Urinary bladder (tissue), 4 donors: ENCODE measurements around the gene NKD2. TPM values are rescaled to one million over a fixed set of nuclear protein-coding genes. Genes with fewer than 3 reads are reported as not detected.
"Not testable (repeated sequence)": the region's sequence is repeated elsewhere in the genome, so short reads cannot be mapped to it uniquely, and the experiment has no call there.

Experiments
- DNase-seq: peaks from one replicate; pipeline ENCODE4 v3.0.0-alpha.2; 2015; ENCODE audit errors: extremely low spot score
- H3K27ac ChIP-seq: one replicate; pipeline ENCODE4 v1.5.1; 2013; ENCODE audit warnings: low read depth, mild to moderate bottlenecking, moderate library complexity
- H3K36me3 ChIP-seq: one replicate; pipeline ENCODE4 v1.6.1; 2013; ENCODE audit warnings: mild to moderate bottlenecking, moderate library complexity; ENCODE audit not compliant: insufficient read depth
- H3K4me1 ChIP-seq: one replicate; pipeline ENCODE4 v1.6.1; 2013; ENCODE audit warnings: mild to moderate bottlenecking, moderate library complexity; ENCODE audit not compliant: insufficient read depth
- H3K4me3 ChIP-seq: one replicate; pipeline ENCODE4 v1.5.1; 2013; ENCODE audit warnings: low read depth, low read length
- WGBS: extraction: QIAGEN DNeasy Blood & Tissue Kit; methylation state at CpG from one replicate; pipeline ENCODE4 v1.1.7; 2013; 5-methylcytosine and 5-hydroxymethylcytosine counted together
- polyA plus RNA-seq: library from polyadenylated mRNA; stranded (reverse); fragments of 200-250 nt; gene quantifications from one replicate; pipeline ENCODE4 v1.2.3, GENCODE V29; 2013
- total RNA-seq: library from RNA; depleted of rRNA; stranded (reverse); fragments of >200 nt; gene quantifications from one replicate; pipeline ENCODE4 v1.2.3, GENCODE V29; 2014
- donor health status: healthy with polysubstance abuse.
- donor health status: healthy.

Gene NKD2
- total and polyA plus RNA-seq, 2 donors, result 1.3 to 7.5 TPM

DNA sequence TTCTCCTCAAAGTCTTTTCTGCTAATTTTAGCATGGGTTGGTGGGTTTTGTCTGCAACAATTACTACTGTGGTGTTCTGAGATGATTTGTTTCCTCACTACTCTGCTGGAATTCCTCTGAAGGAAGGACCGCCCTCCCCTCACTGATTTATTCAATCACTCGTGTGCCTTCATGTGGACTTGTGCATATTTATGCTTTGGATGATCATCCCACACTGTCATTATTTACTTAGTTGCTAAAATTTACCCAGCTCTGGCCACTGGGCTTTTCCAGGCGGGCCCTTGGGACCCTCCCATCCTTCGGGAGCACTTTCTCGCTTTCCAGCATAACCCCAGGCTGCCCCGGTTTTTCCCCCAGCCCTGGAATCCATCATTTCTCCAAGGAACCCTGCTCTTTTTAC is 41.7 kb upstream of the NKD2 start:
- no peak overlapping the region for H3K4me3 ChIP-seq
- H3K4me1 ChIP-seq, result no peaks in the 10 kb centered on the region
- H3K36me3 ChIP-seq, result no peaks in the 10 kb centered on the region
- H3K27ac ChIP-seq, result no peak overlapping the region
- WGBS, result 81% methylated on average over 6 of the region's 6 CpGs
- DNase-seq, result no peak

- Histone ChIP-seq H3K27ac (no peak overlapping the region), H3K4me3 (no peak overlapping the region), H3K4me1 (no peaks in the 10 kb centered on the region), H3K36me3 (no peaks in the 10 kb centered on the region)
- WGBS, result 49% methylated on average over 6 of the region's 6 CpGs
- no peak for DNase-seq
Measured at GRCh38 chr5:968881-969280, 39.7 kb upstream of the NKD2 start.

- no peaks in the 10 kb centered on the region for H3K4me1 ChIP-seq
- DNase-seq, result no peak
- no peak overlapping the region for H3K27ac ChIP-seq
Measured at GRCh38 chr5:969408-969839, 39.2 kb upstream of the NKD2 start.

GRCh38 chr5:972575-972974 is 36.0 kb upstream of the NKD2 start:
- not testable (repeated sequence) for H3K4me3 ChIP-seq, DNase-seq, H3K4me1 ChIP-seq, H3K27ac ChIP-seq, H3K36me3 ChIP-seq
- 90% methylated on average over 2 of the region's 2 CpGs for WGBS

More at GRCh38 chr5:969408-969839, 39.2 kb upstream of the NKD2 start:
- Histone ChIP-seq H3K4me3 (no peak overlapping the region), H3K36me3 (no peaks in the 10 kb centered on the region)
- WGBS, result 50% methylated on average over 14 of the region's 14 CpGs

- 95% methylated on average over 29 of the region's 29 CpGs for WGBS
- Histone ChIP-seq H3K36me3 (no peaks in the 10 kb centered on the region), H3K27ac (no peak overlapping the region), H3K4me3 (no peak overlapping the region), H3K4me1 (no peaks in the 10 kb centered on the region)
- no peak for DNase-seq
Measured at GRCh38 chr5:976849-977751, 31.5 kb upstream of the NKD2 start.

DNA sequence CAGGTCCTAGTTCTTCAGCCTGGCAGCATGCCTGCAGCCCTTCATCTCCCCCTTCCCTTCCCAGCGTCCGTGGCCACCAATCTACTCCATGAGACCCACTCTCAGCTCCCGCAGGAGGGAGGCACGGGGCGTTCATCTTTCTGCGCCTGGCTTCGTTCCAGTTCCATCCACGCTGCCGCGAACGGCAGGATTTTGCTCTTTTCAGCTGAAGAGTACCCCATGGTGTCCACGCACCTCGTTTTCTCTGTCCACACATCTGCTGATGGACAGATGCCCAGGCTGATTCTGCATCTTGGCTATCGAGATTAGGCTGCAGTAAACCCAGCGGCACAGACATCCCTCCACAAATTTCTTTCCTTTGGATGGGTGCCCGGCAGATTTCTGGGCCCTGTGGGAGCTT is 30.5 kb upstream of the NKD2 start:
- H3K4me1 ChIP-seq, result no peaks in the 10 kb centered on the region
- no peaks in the 10 kb centered on the region for H3K36me3 ChIP-seq
- no peak overlapping the region for H3K27ac ChIP-seq
- WGBS, result 52% methylated on average over 16 of the region's 16 CpGs
- DNase-seq, result no peak
- no peak overlapping the region for H3K4me3 ChIP-seq

DNA sequence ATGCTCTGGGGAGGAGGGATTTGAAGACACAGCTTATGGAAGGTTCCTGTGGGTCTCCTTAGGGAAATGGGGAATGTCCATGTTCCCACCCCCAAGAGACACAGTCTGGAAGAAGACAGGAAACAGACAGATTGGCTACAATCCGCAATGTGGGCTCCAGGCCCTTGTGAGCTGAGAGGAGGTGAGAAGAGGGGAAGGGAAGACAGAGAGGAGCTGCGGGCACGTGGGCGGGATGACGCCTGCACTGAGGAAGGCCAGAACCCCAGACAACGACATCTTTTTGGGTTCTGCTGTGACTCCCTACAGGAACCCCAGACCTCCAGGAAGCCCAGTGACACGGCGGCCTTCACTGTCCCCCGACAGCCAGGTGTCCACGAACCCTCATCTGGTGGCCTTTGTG is 29.9 kb upstream of the NKD2 start:
- no peaks in the 10 kb centered on the region for H3K36me3 ChIP-seq
- no peak overlapping the region for H3K27ac ChIP-seq
- WGBS, result 80% methylated on average over 10 of the region's 10 CpGs
- H3K4me3 ChIP-seq, result no peak overlapping the region
- DNase-seq, result no peak
- H3K4me1 ChIP-seq, result no peaks in the 10 kb centered on the region

DNA sequence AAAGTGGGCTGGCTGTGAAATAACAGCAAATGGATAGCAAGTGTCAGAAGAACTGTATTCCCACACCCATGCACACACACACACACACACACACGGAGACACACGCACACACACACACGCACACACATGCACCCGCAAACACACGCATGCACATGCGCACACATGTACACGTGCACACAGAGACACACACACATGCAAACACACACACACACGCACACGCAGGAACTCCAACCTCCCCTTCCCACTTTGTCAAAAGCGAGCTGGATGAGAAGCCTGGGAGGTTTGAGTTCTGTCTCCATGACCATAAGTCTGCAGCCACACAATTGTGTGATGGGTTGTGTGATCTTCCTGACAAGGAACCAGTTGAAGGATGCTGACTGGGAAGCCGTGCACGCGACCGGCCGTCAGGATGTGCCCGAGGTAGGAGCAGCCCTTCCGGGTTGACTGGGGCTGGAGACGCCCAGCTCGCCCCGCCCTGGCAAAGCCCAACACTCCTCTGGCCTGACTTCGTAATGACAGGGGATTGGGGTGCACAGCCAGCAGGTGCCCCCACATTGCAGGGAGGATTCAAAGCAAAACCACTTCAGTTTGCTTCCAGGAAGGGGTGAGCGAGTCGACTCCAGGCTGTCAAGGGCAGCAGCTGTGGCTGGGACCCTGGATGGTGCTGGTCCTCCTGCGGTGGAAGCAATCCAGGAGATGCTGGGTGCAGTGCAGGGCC is 29.3 kb upstream of the NKD2 start:
- DNase-seq, result no peak
- H3K27ac ChIP-seq, result no peak overlapping the region
- H3K4me1 ChIP-seq, result no peaks in the 10 kb centered on the region
- no peaks in the 10 kb centered on the region for H3K36me3 ChIP-seq
- 94% methylated on average over 24 of the region's 24 CpGs for WGBS
- H3K4me3 ChIP-seq, result no peak overlapping the region

- Histone ChIP-seq H3K27ac (no peak overlapping the region), H3K4me3 (no peak overlapping the region), H3K4me1 (no peaks in the 10 kb centered on the region), H3K36me3 (no peaks in the 10 kb centered on the region)
- WGBS, result 81% methylated on average over 17 of the region's 17 CpGs
- no peak for DNase-seq
Measured at GRCh38 chr5:980001-980588, 28.5 kb upstream of the NKD2 start.

- DNase-seq, result no peak
- Histone ChIP-seq H3K4me1 (no peaks in the 10 kb centered on the region), H3K36me3 (no peaks in the 10 kb centered on the region), H3K4me3 (no peak overlapping the region), H3K27ac (no peak overlapping the region)
- WGBS, result 49% methylated on average over 6 of the region's 6 CpGs
Measured at GRCh38 chr5:980966-981365, 27.6 kb upstream of the NKD2 start.

DNA sequence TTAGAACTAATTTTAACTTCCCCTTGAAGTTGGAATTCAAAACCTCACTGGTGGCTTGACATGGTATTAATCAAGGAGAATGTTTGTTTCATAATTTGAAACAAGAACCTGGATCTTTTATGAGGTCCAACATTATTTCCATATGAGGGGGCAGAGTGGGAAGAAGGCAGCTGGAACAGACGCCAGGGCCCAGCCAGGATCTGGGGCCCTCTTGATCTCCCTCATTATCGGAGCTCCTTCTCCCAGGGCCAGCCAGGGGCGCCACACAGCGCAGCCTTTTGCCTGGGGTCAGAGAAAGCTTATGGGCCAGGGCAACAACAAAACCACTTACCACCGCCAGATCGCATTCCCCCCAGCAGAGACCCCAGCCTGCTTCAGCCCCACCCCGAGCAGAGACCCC is 27.1 kb upstream of the NKD2 start:
- H3K4me1 ChIP-seq, result no peaks in the 10 kb centered on the region
- no peak overlapping the region for H3K27ac ChIP-seq
- no peaks in the 10 kb centered on the region for H3K36me3 ChIP-seq
- no peak overlapping the region for H3K4me3 ChIP-seq
- 80% methylated on average over 7 of the region's 7 CpGs for WGBS
- no peak for DNase-seq

- H3K4me1 ChIP-seq, result no peaks in the 10 kb centered on the region
- WGBS, result 80% methylated on average over 27 of the region's 27 CpGs
- H3K4me3 ChIP-seq, result no peak overlapping the region
- no peaks in the 10 kb centered on the region for H3K36me3 ChIP-seq
- DNase-seq, result no peak
- no peak overlapping the region for H3K27ac ChIP-seq
Measured at GRCh38 chr5:982377-983237, 26.0 kb upstream of the NKD2 start.

GRCh38 chr5:983238-983524 is 25.4 kb upstream of the NKD2 start:
- H3K36me3 ChIP-seq, result no peaks in the 10 kb centered on the region
- WGBS, result 93% methylated on average over 7 of the region's 7 CpGs
- no peak for DNase-seq
- H3K27ac ChIP-seq, result no peak overlapping the region
- H3K4me1 ChIP-seq, result no peaks in the 10 kb centered on the region
- H3K4me3 ChIP-seq, result no peak overlapping the region
